ENCODE measurements around the gene MYO5B. TPM values are rescaled to one million over a fixed set of nuclear protein-coding genes. Genes with fewer than 3 reads are reported as not detected.
A peak's percentile ranks its signal among the peaks of the same experiment; 100 is the strongest.

The MYO5B gene
- total and polyA plus RNA-seq, 8 donors, result 6.2 to 25.3 (median 12.6) TPM

DNA sequence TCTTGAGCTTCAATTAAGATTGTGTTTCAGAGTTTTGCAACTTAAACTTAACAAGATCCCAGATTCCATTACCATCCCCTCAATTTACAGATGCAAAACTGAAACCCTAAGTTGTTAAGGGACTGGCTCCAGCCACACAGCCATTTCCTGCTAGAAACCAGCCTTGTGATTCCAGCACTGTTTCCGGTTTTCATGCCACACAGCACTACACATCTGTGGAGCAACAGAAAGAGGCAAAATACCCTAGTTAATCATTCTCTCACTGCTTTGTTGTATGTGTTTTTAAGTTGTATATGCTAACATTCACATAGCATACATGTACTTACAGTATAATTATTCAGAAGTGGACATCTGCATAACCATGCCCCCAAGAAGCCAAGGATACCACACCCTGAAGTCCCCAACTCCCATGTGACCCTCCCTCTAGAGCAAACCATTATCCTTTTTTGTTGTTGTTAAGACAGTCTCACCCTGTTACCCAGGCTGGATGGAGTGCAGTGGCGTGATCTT, 87.4 kb downstream of the MYO5B start:
- peak in 3 of 4 donors; percentile 33 to 63 (median 41) for ATAC-seq
- H3K4me1 ChIP-seq, result no peaks in the 10 kb centered on the region
- H3K9me3 ChIP-seq, result no peaks in the 10 kb centered on the region
- intact Hi-C loops (cut with DNase I), result loop anchor here in 1 of 3 donors (10.0 kb wide), 1 partner anchor 87 kb away; the partner anchor contains the start of gene MYO5B
- H3K36me3 ChIP-seq, result no peaks in the 10 kb centered on the region
- H3K4me3 ChIP-seq, result no peak overlapping the region
- TF ChIP-seq, protein P1, sequence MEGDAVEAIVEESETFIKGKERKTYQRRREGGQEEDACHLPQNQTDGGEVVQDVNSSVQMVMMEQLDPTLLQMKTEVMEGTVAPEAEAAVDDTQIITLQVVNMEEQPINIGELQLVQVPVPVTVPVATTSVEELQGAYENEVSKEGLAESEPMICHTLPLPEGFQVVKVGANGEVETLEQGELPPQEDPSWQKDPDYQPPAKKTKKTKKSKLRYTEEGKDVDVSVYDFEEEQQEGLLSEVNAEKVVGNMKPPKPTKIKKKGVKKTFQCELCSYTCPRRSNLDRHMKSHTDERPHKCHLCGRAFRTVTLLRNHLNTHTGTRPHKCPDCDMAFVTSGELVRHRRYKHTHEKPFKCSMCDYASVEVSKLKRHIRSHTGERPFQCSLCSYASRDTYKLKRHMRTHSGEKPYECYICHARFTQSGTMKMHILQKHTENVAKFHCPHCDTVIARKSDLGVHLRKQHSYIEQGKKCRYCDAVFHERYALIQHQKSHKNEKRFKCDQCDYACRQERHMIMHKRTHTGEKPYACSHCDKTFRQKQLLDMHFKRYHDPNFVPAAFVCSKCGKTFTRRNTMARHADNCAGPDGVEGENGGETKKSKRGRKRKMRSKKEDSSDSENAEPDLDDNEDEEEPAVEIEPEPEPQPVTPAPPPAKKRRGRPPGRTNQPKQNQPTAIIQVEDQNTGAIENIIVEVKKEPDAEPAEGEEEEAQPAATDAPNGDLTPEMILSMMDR (IDR thresholded peaks at IDR 0.05), result no peak
- no peaks in the 10 kb centered on the region for H3K27me3 ChIP-seq
- no peak overlapping the region for H3K27ac ChIP-seq
- 84 to 86% methylated on average over 2 of the region's 2 CpGs for WGBS, 2 donors
- DNase-seq, result no peak
- FAIRE-seq, result no peak

DNA sequence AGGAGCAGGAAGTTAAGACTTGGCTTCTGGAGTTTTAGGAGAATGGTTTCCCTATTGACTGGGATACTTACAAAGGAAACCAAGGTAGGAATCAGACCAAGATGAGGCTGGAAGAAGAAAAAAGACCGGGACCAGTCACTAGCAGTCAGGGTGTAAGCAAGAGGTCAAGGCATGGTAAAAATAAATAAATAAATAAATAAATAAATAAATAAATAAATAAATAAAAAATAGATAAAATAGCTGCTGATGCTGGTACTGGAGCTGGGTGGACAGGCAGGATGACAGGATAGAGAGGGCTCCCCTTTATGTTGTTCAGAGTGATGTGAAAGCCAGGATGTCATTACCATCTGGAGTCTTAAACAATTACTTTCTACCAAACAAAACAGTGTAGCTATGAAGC, 89.9 kb downstream of the MYO5B start:
- Histone ChIP-seq H3K4me1 (no peaks in the 10 kb centered on the region), H3K36me3 (no peaks in the 10 kb centered on the region), H3K4me3 (no peak overlapping the region), H3K9me3 (no peaks in the 10 kb centered on the region), H3K27me3 (no peaks in the 10 kb centered on the region), H3K27ac (no peak overlapping the region)
- TF ChIP-seq, protein P1 (IDR thresholded peaks at IDR 0.05), result no peak
- ATAC-seq (no peak), FAIRE-seq (no peak), DNase-seq (no peak)
- intact Hi-C loops (cut with DNase I), result loop anchor here in 1 of 3 donors (10.0 kb wide), 1 partner anchor 90 kb away; the partner anchor contains the start of gene MYO5B
- WGBS, 2 donors, result 100% methylated on average over 1 of the region's 1 CpG

DNA sequence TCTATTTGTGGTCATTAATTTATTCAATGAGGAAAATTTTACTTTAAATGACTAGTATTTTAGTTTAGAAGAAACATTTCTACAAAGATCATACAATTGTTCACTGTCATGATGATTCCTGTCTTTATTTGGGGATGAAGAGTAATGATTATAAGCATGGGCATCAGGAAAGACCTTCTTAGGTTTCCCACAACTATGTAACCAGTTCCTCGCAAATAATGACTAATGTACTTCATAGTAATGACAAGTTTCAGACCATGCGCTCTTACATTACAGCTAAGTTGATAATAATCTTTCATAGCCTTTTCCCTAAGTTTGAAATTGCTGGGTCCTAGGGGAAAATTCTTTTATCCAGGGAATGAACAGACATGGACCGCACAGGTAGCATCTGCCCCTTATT, 90.5 kb downstream of the MYO5B start:
- ATAC-seq (no peak), DNase-seq (no peak), FAIRE-seq (no peak)
- Histone ChIP-seq H3K9me3 (no peaks in the 10 kb centered on the region), H3K27me3 (no peaks in the 10 kb centered on the region), H3K4me3 (no peak overlapping the region), H3K4me1 (no peaks in the 10 kb centered on the region), H3K36me3 (no peaks in the 10 kb centered on the region), H3K27ac (no peak overlapping the region)
- WGBS, 2 donors, result 89 to 94% methylated on average over 3 of the region's 3 CpGs
- intact Hi-C loops (cut with DNase I), result loop anchor here in 1 of 3 donors (10.0 kb wide), 1 partner anchor 90 kb away; the partner anchor contains the start of gene MYO5B
- TF ChIP-seq, protein P1 (IDR thresholded peaks at IDR 0.05), result no peak

DNA sequence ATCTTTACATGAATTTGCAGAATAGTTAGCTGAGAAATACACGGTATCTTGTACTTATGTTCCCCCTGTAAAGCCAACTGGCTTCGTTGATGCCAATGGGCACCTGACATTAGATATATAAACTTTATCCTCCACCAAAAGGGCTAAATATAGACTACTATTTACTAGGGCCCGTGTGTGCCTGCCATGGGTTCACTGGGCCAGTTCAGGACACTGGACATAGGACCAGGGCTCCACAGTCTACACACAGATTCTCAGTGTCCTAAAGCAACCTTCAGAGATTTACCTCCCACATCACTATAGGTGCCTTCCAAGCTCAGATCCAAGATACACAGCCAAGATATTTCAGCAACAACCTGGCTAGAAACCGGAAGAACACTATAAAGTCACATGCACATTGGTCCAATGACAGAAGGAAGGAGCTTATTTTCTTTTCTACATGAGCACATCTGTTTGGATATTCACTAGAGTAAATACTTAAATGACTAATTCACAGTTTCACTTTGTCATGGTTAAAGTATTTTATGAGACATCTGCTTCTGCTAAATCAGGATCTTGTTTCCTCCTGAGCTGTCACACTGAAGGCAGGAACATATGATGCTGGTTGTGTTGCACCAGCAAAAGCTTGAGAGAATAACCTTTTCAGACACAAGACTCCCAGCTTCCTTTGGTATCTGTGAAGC, 95.1 kb downstream of the MYO5B start:
- WGBS, 2 donors, result 68 to 72% methylated on average over 4 of the region's 4 CpGs
- intact Hi-C loops (cut with DNase I), result loop anchor here in 1 of 3 donors (10.0 kb wide), 1 partner anchor 95 kb away; the partner anchor contains the start of gene MYO5B
- Histone ChIP-seq H3K27ac (peak overlapping the region in 2 of 4 donors; percentile 48 to 89), H3K4me1 (peaks cover 0 to 20% (median 0%) of the 10 kb centered on the region in 3 donors), H3K4me3 (no peak overlapping the region), H3K36me3 (no peaks in the 10 kb centered on the region), H3K27me3 (no peaks in the 10 kb centered on the region), H3K9me3 (no peaks in the 10 kb centered on the region)
- ATAC-seq (peak; percentile 8 to 60 (median 34)), DNase-seq (no peak), FAIRE-seq (no peak)
- TF ChIP-seq, protein P1 (IDR thresholded peaks at IDR 0.05), result no peak

DNA sequence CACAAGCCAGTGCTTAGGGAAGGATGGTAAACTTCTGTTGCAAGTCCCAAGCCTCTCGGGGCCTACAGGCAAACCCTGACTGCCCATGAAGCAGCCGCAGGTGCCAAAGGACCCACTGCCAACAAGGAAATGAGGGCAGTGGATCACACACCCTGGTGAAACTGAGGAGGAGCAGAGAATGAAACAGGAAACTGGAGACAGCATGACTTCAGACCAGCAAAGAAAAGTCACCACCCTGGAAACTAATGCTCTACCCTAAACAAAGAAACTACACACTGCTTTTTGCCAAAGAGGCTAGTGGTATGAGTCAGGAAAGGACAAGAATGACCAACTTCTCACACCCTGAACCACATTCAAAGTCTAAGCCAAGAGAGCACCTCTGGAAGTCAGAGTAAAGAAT, 97.2 kb downstream of the MYO5B start:
- peak in 3 of 6 donors; percentile 27 to 40 (median 33) for DNase-seq
- TF ChIP-seq, protein P1 (IDR thresholded peaks at IDR 0.05), result no peak
- Histone ChIP-seq H3K27ac (peak overlapping the region in 2 of 4 donors; percentile 59 to 89), H3K36me3 (no peaks in the 10 kb centered on the region), H3K9me3 (no peaks in the 10 kb centered on the region), H3K4me1 (peaks cover 0 to 21% (median 0%) of the 10 kb centered on the region in 3 donors), H3K27me3 (no peaks in the 10 kb centered on the region), H3K4me3 (no peak overlapping the region)
- no peak for FAIRE-seq
- peak; percentile 62 to 85 (median 74) for ATAC-seq
- WGBS, 2 donors, result 39 to 42% methylated on average over 2 of the region's 2 CpGs
- intact Hi-C loops (cut with DNase I), result no loop called here
